Measurements from ENCODE around the gene KLF11.
"Not testable (repeated sequence)": the region's sequence is repeated elsewhere in the genome, so short reads cannot be mapped to it uniquely, and the experiment has no call there.

DNA sequence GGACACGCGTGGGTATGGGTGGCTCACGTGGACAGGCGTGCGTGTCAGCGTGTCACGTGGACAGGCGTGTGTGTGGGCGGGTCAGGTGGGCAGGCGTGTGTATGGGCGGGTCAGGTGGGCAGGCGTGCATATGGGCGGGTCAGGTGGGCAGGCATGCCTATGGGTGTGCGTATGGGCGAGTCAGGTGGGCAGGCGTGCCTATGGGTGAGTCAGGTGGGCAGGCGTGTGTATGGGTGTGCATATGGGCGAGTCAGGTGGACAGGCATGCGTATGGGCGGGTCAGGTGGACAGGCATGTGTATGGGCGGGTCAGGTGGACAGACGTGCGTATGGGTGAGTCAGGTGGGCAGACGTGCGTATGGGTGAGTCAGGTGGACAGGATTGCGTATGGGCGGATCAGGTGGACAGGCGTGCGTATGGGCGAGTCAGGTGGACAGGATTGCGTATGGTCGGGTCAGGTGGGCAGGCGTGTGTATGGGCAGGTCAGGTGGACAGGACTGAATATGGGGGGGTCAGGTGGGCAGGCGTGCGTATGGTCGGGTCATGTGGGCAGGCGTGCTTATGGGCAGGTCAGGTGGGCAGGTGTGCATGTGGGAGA lies 30.9 kb upstream of the KLF11 start:
- TF ChIP-seq POLR2AphosphoS2 (conservative IDR thresholded peaks at IDR 0.05; ENCODE audit: low read length); RAD21 (conservative IDR thresholded peaks at IDR 0.05 in 1 of 2, IDR thresholded peaks at IDR 0.05 in 1 of 2); CEBPB (IDR thresholded peaks at IDR 0.05); ZC3H11A (IDR thresholded peaks at IDR 0.05); CHD4 (IDR thresholded peaks at IDR 0.05; ENCODE audit: borderline replicate concordance); CBX8 (IDR thresholded peaks at IDR 0.05); TP53 (CRISPR knock-in tag; IDR thresholded peaks at IDR 0.05): not testable (repeated sequence)
- TF ChIP-seq, protein P1, sequence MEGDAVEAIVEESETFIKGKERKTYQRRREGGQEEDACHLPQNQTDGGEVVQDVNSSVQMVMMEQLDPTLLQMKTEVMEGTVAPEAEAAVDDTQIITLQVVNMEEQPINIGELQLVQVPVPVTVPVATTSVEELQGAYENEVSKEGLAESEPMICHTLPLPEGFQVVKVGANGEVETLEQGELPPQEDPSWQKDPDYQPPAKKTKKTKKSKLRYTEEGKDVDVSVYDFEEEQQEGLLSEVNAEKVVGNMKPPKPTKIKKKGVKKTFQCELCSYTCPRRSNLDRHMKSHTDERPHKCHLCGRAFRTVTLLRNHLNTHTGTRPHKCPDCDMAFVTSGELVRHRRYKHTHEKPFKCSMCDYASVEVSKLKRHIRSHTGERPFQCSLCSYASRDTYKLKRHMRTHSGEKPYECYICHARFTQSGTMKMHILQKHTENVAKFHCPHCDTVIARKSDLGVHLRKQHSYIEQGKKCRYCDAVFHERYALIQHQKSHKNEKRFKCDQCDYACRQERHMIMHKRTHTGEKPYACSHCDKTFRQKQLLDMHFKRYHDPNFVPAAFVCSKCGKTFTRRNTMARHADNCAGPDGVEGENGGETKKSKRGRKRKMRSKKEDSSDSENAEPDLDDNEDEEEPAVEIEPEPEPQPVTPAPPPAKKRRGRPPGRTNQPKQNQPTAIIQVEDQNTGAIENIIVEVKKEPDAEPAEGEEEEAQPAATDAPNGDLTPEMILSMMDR (IDR thresholded peaks at IDR 0.05), result not testable (repeated sequence)
